Measurements from ENCODE around the gene STK33.

Gene STK33

GRCh38 chr11:8601376-8602133 is 7.5 kb upstream of the STK33 start:
- DNase-seq: no peak

- DNase-seq: no peak
Observed at GRCh38 chr11:8598506-8598905, 4.5 kb upstream of the STK33 start.

GRCh38 chr11:8597182-8597581 is 3.2 kb upstream of the STK33 start:
- DNase-seq: no peak

GRCh38 chr11:8596504-8597046 is 2.5 kb upstream of the STK33 start:
- DNase-seq: no peak

GRCh38 chr11:8593455-8593854 is 573 bp downstream of the STK33 start:
- no peak for DNase-seq

DNA sequence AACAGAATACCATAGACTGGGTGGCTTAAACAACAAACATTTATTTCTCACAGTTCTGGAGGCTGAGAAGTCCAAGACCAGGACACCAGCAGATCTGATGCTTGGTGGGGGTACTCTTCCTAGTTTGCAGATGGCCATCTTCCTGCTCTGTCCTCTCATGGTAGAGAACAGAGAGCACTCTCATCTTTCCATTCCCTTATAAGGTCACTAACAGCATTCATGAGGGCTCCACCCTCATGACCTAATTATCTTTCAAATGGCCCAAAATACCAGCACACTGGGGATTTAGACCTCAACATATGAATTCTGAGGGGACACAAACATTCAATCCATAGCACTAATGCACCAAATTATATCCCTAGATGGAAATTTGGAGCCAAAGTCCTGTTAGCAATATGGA is 6.1 kb downstream of the STK33 start:
- no peak for DNase-seq

DNA sequence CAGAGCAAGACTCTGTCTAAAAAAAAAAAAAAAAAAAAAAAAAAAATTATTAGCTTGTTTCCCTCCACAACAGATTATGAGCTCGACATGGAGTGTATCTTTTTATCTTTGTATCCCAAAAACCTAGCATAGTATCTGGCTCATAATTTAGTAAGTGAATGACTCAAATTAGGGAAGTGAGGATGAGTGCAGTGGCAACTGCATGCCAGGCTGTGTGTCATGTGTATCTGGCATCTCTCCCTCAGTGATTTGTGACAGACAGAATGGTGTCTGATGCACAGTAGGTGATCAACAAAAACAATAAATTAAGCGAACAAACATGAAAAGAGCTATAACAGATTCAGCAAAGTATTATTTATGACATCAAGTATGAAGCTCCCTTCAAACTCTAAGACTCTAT is 7.2 kb downstream of the STK33 start:
- DNase-seq: no peak

- DNase-seq: no peak
Observed at GRCh38 chr11:8586184-8586583, 7.8 kb downstream of the STK33 start.

DNA sequence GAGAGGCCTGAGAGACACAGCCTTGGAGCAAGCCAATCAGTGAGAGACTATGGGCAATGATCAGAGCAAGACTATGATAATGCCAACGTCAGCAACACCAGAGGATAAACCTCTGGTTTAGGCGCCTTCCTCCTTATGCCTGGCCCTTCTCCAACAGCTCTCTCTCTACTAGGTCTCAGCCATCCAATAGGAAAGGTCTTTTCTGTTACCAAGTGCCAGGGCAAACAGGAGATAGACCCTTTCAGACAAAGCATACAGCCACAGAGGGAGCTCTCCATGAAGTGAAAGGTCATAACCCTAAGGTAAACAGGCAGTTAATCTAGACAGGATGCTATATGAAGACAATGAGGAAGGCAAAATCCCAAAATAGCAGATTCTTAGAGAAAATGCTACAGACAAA is 9.5 kb downstream of the STK33 start:
- DNase-seq: no peak

DNA sequence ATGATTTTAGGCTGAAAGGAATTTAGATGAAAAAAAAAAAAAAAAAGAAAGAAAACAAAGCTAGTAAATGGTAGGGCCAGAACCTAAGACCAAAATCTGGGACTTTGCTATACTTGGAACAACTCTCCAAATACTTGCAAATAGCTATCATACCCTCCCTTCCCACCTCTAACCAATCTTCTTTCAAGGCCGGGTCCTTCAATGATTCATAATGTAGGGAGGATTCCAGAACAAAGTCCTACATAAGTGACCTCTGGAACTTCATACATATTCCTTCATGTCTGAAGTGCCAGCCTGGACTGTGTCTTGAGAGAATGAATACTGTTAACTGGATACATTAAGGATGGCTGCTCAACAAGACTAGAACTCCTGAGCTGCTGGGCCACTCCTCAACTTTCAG is 9.9 kb downstream of the STK33 start:
- no peak for DNase-seq

- DNase-seq: no peak
Observed at GRCh38 chr11:8581300-8581699, 12.7 kb downstream of the STK33 start.

DNA sequence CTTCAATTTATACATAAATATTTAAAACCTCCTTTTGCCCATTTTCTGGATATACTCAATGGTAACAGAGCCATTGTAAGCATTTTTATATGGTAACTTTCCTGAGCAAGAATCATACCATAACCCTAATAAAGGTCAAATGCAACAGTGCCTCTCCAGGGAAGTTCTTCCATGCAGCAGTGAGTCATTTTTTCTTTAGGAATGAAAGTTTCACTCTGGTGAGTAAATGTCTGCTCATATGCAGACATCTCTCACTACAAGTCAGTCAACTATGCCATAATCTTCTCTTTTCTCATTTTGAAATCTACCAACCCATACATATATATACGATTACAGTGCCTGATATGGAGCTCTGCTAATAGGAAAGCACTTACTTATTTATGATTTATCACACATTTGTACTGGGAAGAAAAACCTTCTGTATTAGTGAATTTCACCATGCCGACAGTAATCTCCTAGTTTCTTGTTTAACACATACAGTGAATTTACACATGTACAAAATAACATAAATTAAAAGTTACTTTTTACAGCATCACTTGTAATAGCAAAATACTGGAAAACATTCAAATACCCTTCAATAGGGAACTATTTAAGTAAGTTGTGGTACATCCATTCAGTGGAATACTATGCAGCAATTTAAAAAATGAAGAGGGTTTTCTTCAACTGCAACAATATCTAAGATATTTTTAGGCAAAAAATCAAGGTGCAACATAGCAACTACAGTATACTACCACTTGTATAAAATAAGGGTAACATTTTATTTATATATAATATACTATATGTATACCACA is 16.0 kb downstream of the STK33 start:
- no peak for DNase-seq

- no peak for DNase-seq
Observed at GRCh38 chr11:8574798-8575197, 19.2 kb downstream of the STK33 start.

- no peak for DNase-seq
Observed at GRCh38 chr11:8573777-8574176, 20.3 kb downstream of the STK33 start.

DNA sequence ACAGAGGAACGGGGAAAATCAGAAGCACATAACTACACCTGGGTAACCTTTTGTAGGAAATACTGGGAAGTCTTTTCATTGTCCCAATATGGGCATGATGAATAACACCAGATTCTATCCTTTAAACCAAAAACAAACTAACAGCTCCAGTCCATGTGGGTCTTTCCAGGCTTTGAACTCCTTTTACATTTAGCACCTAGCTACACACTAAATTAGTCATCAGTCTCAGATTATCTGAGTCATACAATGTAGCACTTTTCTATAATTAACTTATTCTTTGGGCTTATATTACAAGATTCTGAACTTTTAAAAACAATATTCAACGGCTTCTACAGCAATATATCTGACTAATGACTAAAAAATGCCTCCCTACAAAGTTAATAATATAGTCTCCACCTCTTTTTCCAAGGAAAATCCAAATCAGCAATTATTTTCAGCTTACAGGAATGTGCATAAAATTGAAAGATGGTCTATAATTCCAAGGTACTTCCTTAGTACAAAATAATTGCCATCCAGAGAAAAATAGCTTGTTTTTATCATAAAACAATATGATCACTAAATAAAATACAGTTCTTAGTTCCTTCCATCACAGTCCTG is 26.3 kb downstream of the STK33 start:
- no peak for DNase-seq

GRCh38 chr11:8566613-8567210 is 27.3 kb downstream of the STK33 start:
- DNase-seq: peak in 1 of 2 donors; percentile 51

GRCh38 chr11:8564526-8564925 is 29.5 kb downstream of the STK33 start:
- DNase-seq: no peak

- no peak for DNase-seq
Observed at GRCh38 chr11:8561461-8561860, 32.6 kb downstream of the STK33 start.

DNA sequence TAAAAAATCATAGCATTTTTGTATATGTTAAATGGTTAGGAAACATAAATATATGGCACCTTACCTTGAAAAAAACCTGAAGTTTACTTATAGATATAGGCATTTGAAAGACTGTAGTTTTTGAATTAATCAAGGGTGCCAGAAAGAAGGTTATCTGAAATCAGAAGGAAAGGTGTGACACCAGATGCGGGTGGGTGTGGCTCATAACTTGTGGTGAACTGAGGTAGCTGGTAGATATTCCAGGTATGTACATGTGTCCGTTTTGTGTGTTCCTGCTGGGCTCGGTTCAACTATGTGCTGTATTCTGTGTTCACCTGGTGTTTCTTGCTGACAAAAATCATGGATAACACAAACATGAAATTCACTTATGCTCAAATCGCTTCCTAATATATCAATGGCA is 35.6 kb downstream of the STK33 start:
- no peak for DNase-seq

- no peak for DNase-seq
Observed at GRCh38 chr11:8545698-8546366, 48.2 kb downstream of the STK33 start.

DNA sequence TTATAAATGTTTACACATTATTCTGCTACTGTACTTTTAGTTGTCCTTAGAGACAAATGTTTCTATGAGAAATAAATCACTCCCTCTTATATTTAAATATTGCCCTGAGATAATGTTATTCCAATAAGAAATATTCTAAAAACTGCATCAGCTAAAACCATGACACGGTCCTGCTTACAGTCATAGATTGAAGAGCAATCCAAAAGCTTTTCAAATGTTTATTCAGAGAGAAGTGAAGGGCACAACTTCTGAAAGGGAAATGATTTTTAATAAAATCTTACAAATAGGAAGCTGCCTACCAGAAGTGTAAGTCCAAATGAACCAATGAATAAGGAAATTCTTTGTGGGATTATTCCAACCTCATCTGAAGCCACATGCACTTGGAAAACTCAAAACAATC is 49.2 kb downstream of the STK33 start:
- no peak for DNase-seq

- no peak for DNase-seq
Observed at GRCh38 chr11:8543278-8543677, 50.8 kb downstream of the STK33 start.

GRCh38 chr11:8541448-8541847 is 52.6 kb downstream of the STK33 start:
- no peak for DNase-seq
